Tibial nerve (tissue), 4 donors: ENCODE measurements around the gene KIF18A. TPM values are rescaled to one million over a fixed set of nuclear protein-coding genes. Genes with fewer than 3 reads are reported as not detected.
A peak's percentile ranks its signal among the peaks of the same experiment; 100 is the strongest.

ENCODE experiments used
- DNase-seq, 2 donors: peaks; one replicate each; pipeline ENCODE4 v3.0.0-alpha.2; 2019; ENCODE audit warnings: low spot score in 2 of 2
- H3K27ac ChIP-seq, 4 donors: fragments of 200-600 bp; sonication (generic) in 3 of 4; one replicate each; pipeline ENCODE4 v1.5.1; 2017 to 2019; ENCODE audit warnings: mild to moderate bottlenecking in 1 of 4
- H3K27me3 ChIP-seq, 2 donors: fragments of 200-600 bp; sonication (generic) in 1 of 2; one replicate each; pipeline versions ENCODE4 v1.5.1 to v1.6.0; 2017 to 2019
- H3K36me3 ChIP-seq, 3 donors: fragments of 200-600 bp; sonication (generic); one replicate each; pipeline ENCODE4 v1.5.1; 2018 to 2019
- H3K4me1 ChIP-seq, 4 donors: fragments of 200-600 bp; sonication (generic) in 3 of 4; one replicate each; pipeline ENCODE4 v1.5.1; 2017 to 2019
- H3K4me3 ChIP-seq, 4 donors: fragments of 200-600 bp; sonication (generic) in 3 of 4; one replicate each; pipeline ENCODE4 v1.5.1; 2017 to 2019; ENCODE audit warnings: mild to moderate bottlenecking in 1 of 4, moderate library complexity in 1 of 4
- H3K9me3 ChIP-seq, 4 donors: fragments of 200-600 bp; sonication (generic) in 3 of 4; one replicate each; pipeline ENCODE4 v1.5.1; 2017 to 2019
- EP300 ChIP-seq, 2 donors: sonication (generic); formaldehyde crosslinking; IDR thresholded peaks; one replicate each; pipeline ENCODE4 v1.6.1; 2017; ENCODE audit warnings: antibody characterized with exemption in 2 of 2, mild to moderate bottlenecking in 1 of 2
- POLR2A ChIP-seq, 2 donors: fragments of 450-650 bp; IDR thresholded peaks; one replicate each; pipeline ENCODE4 v1.6.1; 2017; ENCODE audit warnings: antibody characterized with exemption in 2 of 2, mild to moderate bottlenecking in 2 of 2, moderate library complexity in 2 of 2
- WGBS, 2 donors: methylation state at CpG; one replicate each; pipeline ENCODE4 v1.1.5; 2018; 5-methylcytosine and 5-hydroxymethylcytosine counted together
- total RNA-seq, 4 donors: library from RNA; depleted of rRNA; stranded (reverse); fragments of >200 nt; gene quantifications; one replicate each; pipeline ENCODE4 v1.1.0, GENCODE V29; 2016
- TF ChIP-seq, protein P1 (sequence below), 5 experiments: fragments of 200-600 bp in 3 of 5; fragments of 450-650 bp in 2 of 5; sonication (generic) in 3 of 5; IDR thresholded peaks; one replicate each; pipeline ENCODE4 v1.5.1; 2016 to 2019; ENCODE audit warnings: antibody characterized with exemption in 5 of 5, mild to moderate bottlenecking in 3 of 5, moderate library complexity in 2 of 5

KIF18A gene
- under 1 TPM in 3 of 4 donors, not detected in 1; 0.22 to 0.63 (median 0.60) TPM for total RNA-seq

DNA sequence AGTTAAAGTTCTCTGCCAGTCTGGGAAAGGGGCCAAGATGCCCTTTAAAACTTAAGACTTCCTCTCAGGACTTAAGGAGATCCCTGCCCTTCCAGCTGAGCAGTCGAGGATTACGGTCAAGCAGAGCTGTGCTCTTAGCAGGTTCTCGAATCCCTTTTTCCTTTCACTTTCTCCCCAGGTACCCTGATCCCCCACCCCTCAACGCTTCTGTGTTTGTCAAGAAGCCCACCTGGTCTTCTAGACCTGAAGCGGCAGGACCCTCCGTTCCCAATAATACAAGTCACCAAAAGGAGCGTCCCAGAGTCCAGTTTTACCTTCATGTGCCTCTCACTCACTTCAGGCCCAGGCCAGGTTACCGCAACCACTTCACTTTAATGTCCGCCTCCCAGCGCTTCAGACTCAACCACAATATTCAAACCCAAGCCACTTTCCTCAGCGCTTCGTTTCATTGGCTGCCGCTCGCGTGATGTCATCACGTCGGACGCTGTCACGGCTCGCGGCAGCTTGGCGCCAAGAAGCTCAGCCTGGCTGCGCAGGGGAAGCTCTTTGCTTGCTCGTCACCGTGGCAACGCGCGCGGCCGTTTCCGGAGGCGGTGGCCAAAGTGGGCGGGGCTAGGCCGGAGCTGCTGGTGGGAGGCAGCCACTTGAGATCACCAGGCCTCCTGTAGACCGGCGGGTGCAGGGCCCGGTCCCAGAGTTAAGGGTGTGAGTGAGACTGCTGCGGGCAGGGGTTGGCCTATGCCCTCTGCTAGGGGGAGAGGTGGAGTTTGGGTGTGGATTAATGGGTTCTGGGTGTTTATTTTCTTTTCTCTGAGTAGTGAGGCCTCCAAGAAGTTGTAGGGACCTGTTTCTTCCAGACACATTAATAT lies at the start of gene KIF18A, which contains the start of gene METTL15:
TSS of gene KIF18A (minus strand) at position 407 of the 869 bp plus-strand sequence. CDS start 10,209 bp downstream, outside the sequence.
TSS of gene METTL15 (plus strand) at position 639 of the 869 bp plus-strand sequence. CDS start 4,947 bp downstream, outside the sequence.
- no peaks in the 10 kb centered on the region for H3K9me3 ChIP-seq
- H3K27ac ChIP-seq = peak within 1 kb of the TSS; percentile 65 to 93 (median 86)
- TF ChIP-seq EP300 (IDR thresholded peaks at IDR 0.05) = peak; percentile 76 to 93
- TF ChIP-seq, protein P1, sequence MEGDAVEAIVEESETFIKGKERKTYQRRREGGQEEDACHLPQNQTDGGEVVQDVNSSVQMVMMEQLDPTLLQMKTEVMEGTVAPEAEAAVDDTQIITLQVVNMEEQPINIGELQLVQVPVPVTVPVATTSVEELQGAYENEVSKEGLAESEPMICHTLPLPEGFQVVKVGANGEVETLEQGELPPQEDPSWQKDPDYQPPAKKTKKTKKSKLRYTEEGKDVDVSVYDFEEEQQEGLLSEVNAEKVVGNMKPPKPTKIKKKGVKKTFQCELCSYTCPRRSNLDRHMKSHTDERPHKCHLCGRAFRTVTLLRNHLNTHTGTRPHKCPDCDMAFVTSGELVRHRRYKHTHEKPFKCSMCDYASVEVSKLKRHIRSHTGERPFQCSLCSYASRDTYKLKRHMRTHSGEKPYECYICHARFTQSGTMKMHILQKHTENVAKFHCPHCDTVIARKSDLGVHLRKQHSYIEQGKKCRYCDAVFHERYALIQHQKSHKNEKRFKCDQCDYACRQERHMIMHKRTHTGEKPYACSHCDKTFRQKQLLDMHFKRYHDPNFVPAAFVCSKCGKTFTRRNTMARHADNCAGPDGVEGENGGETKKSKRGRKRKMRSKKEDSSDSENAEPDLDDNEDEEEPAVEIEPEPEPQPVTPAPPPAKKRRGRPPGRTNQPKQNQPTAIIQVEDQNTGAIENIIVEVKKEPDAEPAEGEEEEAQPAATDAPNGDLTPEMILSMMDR (IDR thresholded peaks at IDR 0.05) = peak in 1 of 5 experiments; percentile 37
- TF ChIP-seq POLR2A (IDR thresholded peaks at IDR 0.05) = peak; percentile 52 to 75
- DNase-seq = peak; percentile 100
- WGBS, 2 donors = 0 to 1% methylated on average over 38 of the region's 38 CpGs
- no peaks in the 10 kb centered on the region for H3K36me3 ChIP-seq
- H3K4me3 ChIP-seq = peak within 1 kb of the TSS; percentile 34 to 62 (median 50)
- peaks cover 0 to 44% (median 20%) of the 10 kb centered on the region in 4 donors for H3K4me1 ChIP-seq
- H3K27me3 ChIP-seq = no peaks in the 10 kb centered on the region

DNA sequence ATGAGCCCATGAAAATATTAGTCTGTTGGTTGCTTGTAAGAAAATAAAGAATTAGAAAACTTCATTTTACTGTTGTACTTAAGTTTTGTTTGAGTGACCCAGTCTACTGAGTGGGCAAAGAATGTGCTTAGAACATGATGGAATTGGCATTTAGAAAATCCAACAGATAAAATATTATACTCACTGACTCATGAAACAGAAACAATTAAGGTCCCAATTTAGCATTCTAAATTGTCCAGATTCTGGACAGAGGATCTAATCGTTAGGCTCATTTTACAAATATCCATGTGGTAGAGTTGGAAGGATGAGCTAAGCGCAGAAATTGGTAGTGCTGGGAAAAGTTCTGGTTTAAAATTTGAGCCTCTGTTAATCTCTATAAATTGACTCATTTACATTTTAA lies 45.6 kb upstream of the KIF18A start:
- Histone ChIP-seq H3K4me1 (no peaks in the 10 kb centered on the region), H3K9me3 (no peaks in the 10 kb centered on the region), H3K27me3 (no peaks in the 10 kb centered on the region), H3K36me3 (peaks cover 0 to 18% (median 0%) of the 10 kb centered on the region in 3 donors), H3K27ac (no peak overlapping the region), H3K4me3 (no peak overlapping the region)
- WGBS, 2 donors = 66 to 75% methylated on average over 2 of the region's 2 CpGs
- no peak for DNase-seq
- TF ChIP-seq EP300 (IDR thresholded peaks at IDR 0.05) = no peak

DNA sequence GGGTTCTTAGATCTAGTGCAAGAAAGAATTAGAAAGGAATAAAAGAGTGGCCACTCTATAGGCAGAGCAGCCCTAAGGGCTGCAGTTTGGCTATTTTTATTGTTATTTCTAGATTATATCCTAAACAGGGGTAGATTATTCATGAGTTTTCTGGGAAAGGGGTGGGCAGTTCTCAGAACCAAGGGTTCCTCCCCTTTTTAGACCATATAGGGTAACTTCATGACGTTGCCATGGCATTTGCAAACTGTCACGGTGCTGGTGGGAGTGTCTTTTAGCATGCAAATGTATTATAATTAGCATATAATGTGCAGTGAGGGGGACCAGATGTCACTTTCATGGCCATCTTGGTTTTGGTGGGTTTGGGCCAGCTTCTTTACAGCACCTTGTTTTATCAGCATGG lies 44.8 kb upstream of the KIF18A start:
- Histone ChIP-seq H3K36me3 (peaks cover 0 to 9% (median 0%) of the 10 kb centered on the region in 3 donors), H3K27ac (no peak overlapping the region), H3K27me3 (no peaks in the 10 kb centered on the region), H3K4me1 (no peaks in the 10 kb centered on the region), H3K9me3 (no peaks in the 10 kb centered on the region), H3K4me3 (no peak overlapping the region)
- WGBS, 2 donors = 92 to 94% methylated on average over 2 of the region's 2 CpGs
- no peak for DNase-seq
- no peak for TF ChIP-seq EP300 (IDR thresholded peaks at IDR 0.05)
- TF ChIP-seq, protein P1 (IDR thresholded peaks at IDR 0.05) = no peak
- no peak for TF ChIP-seq POLR2A (IDR thresholded peaks at IDR 0.05)

DNA sequence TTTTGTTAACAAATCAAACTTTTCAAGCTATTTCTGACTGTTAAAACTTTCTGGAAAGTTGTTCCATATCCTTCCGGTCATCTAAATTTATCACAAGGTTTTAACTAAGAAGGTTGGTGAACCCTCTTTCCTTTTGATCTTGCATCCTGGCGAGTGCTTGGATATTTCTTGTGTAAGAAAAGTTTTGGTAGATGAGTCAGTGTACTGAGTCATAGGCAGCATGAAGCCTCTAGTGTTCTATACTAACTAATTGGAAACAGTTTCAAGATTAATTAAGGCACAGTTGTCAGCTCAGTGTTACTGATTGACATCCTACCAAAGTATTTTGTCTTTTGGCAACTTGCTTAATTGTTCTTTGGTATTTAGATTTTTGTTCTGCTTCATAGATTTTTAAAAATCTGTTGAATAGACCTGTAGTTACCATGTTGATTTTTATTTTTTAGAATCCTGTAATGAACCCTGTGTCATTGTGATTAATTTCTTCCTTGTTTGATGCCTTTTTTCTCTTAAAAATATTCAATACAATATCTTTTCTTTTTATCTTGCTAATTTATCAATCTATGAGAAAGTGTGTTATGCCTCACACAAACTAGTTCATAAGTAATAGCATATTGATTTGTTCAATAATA lies 38.3 kb upstream of the KIF18A start:
- H3K4me1 ChIP-seq = no peaks in the 10 kb centered on the region

DNA sequence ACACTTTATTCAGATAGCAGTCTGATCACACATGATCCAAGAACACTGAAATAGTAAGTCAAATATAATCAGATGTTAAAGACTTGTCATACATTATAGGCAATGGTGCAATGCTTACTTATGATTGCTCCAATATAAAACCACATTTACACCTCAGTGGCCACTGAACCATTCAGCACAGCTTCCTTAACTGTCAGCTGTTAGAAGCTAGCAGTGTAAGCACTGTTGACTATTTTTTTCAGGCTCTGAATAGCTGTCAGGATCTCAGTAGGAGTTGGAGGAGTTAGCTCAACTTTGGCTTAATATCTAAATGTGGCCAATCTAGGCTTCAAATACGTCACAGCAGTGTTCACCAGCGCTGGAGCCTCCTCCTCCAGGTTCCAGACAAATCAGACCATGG lies 36.9 kb upstream of the KIF18A start:
- 92 to 98% methylated on average over 2 of the region's 2 CpGs for whole genome bisulfite sequencing, 2 donors
- TF ChIP-seq POLR2A (IDR thresholded peaks at IDR 0.05) (no peak), EP300 (IDR thresholded peaks at IDR 0.05) (no peak)
- TF ChIP-seq, protein P1 (IDR thresholded peaks at IDR 0.05) = no peak
- peaks cover 0 to 23% (median 0%) of the 10 kb centered on the region in 3 donors for H3K36me3 ChIP-seq
- peaks cover 0 to 16% (median 5%) of the 10 kb centered on the region in 4 donors for H3K9me3 ChIP-seq
- H3K4me3 ChIP-seq = no peak overlapping the region
- H3K27me3 ChIP-seq = no peaks in the 10 kb centered on the region
- H3K4me1 ChIP-seq = no peaks in the 10 kb centered on the region
- H3K27ac ChIP-seq = no peak overlapping the region
- no peak for DNase-seq

More for the DNA sequence above, 38.3 kb upstream of the KIF18A start:
- H3K27me3 ChIP-seq = no peaks in the 10 kb centered on the region
- peaks cover 0 to 1% (median 0%) of the 10 kb centered on the region in 4 donors for H3K9me3 ChIP-seq
- TF ChIP-seq, protein P1 (IDR thresholded peaks at IDR 0.05) = no peak
- TF ChIP-seq EP300 (IDR thresholded peaks at IDR 0.05) = no peak
- TF ChIP-seq POLR2A (IDR thresholded peaks at IDR 0.05) = no peak
- H3K4me3 ChIP-seq = no peak overlapping the region
- peaks cover 0 to 8% (median 0%) of the 10 kb centered on the region in 3 donors for H3K36me3 ChIP-seq
- H3K27ac ChIP-seq = no peak overlapping the region
- 57 to 58% methylated on average over 2 of the region's 2 CpGs for WGBS, 2 donors
- DNase-seq = no peak
